ENCODE measurements around the gene DERA.

DERA gene

GRCh38 chr12:16030744-16031143 lies 119.6 kb downstream of the DERA start:
- Histone ChIP-seq H3K4me3 (ENCODE audit: insufficient read depth, low read length, poor library complexity, severe bottlenecking) (no peak overlapping the region), H4K20me1 (ENCODE audit: low read depth, low read length) (no peaks in the 10 kb centered on the region), H3K9me3 (ENCODE audit: insufficient read depth, low read length) (no peaks in the 10 kb centered on the region), H3K9me2 (replicated peaks; ENCODE audit: insufficient read depth, low read length) (no peaks in the 10 kb centered on the region), H3K36me3 (ENCODE audit: low read length) (no peaks in the 10 kb centered on the region; the same call in 1 of the 2 replicates), H3F3A (ENCODE audit: insufficient read depth) (no peaks in the 10 kb centered on the region), H3K27ac (ENCODE audit: low read depth, low read length) (no peak overlapping the region), H3K79me2 (ENCODE audit: insufficient read depth, low read length) (no peaks in the 10 kb centered on the region), H2AFZ (ENCODE audit: low read depth, low read length, severe bottlenecking) (no peak overlapping the region), H3K4me2 (ENCODE audit: low read depth, low read length, poor library complexity, severe bottlenecking) (no peak overlapping the region), H3K9ac (ENCODE audit: low read length) (no peak overlapping the region), H3K27me3 (ENCODE audit: low read length) (no peaks in the 10 kb centered on the region)
- TF ChIP-seq CTCF (IDR thresholded peaks at IDR 0.05; ENCODE audit: insufficient read depth, low read length, poor library complexity, severe bottlenecking) (no peak), EZH2phosphoT487 (conservative IDR thresholded peaks at IDR 0.05; ENCODE audit: low read length) (no peak)

- no peaks in the 10 kb centered on the region for H3K27me3 ChIP-seq (ENCODE audit: low read length)
- H3F3A ChIP-seq (ENCODE audit: insufficient read depth): no peaks in the 10 kb centered on the region
- H2AFZ ChIP-seq (ENCODE audit: low read depth, low read length, severe bottlenecking): no peak overlapping the region
- TF ChIP-seq EZH2phosphoT487 (conservative IDR thresholded peaks at IDR 0.05; ENCODE audit: low read length) (no peak), CTCF (IDR thresholded peaks at IDR 0.05; ENCODE audit: insufficient read depth, low read length, poor library complexity, severe bottlenecking) (no peak)
- H3K36me3 ChIP-seq (ENCODE audit: low read length): no peaks in the 10 kb centered on the region; the same call in 1 of the 2 replicates
- H4K20me1 ChIP-seq (ENCODE audit: low read depth, low read length): no peaks in the 10 kb centered on the region
- H3K79me2 ChIP-seq (ENCODE audit: insufficient read depth, low read length): no peaks in the 10 kb centered on the region
- H3K4me2 ChIP-seq (ENCODE audit: low read depth, low read length, poor library complexity, severe bottlenecking): no peak overlapping the region
- no peak overlapping the region for H3K9ac ChIP-seq (ENCODE audit: low read length)
- no peak overlapping the region for H3K27ac ChIP-seq (ENCODE audit: low read depth, low read length)
- H3K4me3 ChIP-seq (ENCODE audit: insufficient read depth, low read length, poor library complexity, severe bottlenecking): no peak overlapping the region
- no peaks in the 10 kb centered on the region for H3K9me3 ChIP-seq (ENCODE audit: insufficient read depth, low read length)
- no peaks in the 10 kb centered on the region for H3K9me2 ChIP-seq (replicated peaks; ENCODE audit: insufficient read depth, low read length)
Measured at GRCh38 chr12:16034136-16034817, 123.1 kb downstream of the DERA start.

DNA sequence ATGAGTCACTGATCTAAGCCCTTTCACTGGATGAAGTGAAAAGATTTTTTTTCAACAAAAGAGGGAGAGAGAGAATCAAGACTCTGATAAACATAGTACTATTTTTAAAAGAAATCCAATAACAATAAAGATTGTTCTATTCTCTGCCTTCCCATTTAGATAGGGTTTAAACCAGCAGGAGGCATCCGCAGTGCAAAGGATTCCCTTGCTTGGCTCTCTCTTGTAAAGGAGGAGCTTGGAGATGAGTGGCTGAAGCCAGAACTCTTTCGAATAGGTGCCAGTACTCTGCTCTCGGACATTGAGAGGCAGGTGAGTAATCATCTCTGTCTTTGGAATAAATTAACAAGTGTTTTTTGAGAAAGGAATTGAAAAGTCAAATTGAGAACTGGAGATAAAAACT lies 124.9 kb downstream of the DERA start:
- H3K36me3 ChIP-seq (ENCODE audit: low read length): no peaks in the 10 kb centered on the region; the same call in 1 of the 2 replicates
- H3F3A ChIP-seq (ENCODE audit: insufficient read depth): no peaks in the 10 kb centered on the region
- no peaks in the 10 kb centered on the region for H3K27me3 ChIP-seq (ENCODE audit: low read length)
- H3K9me2 ChIP-seq (replicated peaks; ENCODE audit: insufficient read depth, low read length): no peaks in the 10 kb centered on the region
- TF ChIP-seq EZH2phosphoT487 (conservative IDR thresholded peaks at IDR 0.05; ENCODE audit: low read length) (no peak), CTCF (IDR thresholded peaks at IDR 0.05; ENCODE audit: insufficient read depth, low read length, poor library complexity, severe bottlenecking) (no peak)
- no peak overlapping the region for H3K4me2 ChIP-seq (ENCODE audit: low read depth, low read length, poor library complexity, severe bottlenecking)
- H3K9ac ChIP-seq (ENCODE audit: low read length): no peak overlapping the region
- H3K79me2 ChIP-seq (ENCODE audit: insufficient read depth, low read length): no peaks in the 10 kb centered on the region
- H3K4me3 ChIP-seq (ENCODE audit: insufficient read depth, low read length, poor library complexity, severe bottlenecking): no peak overlapping the region
- H3K27ac ChIP-seq (ENCODE audit: low read depth, low read length): no peak overlapping the region
- H3K9me3 ChIP-seq (ENCODE audit: insufficient read depth, low read length): no peaks in the 10 kb centered on the region
- no peak overlapping the region for H2AFZ ChIP-seq (ENCODE audit: low read depth, low read length, severe bottlenecking)
- H4K20me1 ChIP-seq (ENCODE audit: low read depth, low read length): no peaks in the 10 kb centered on the region

All from SU-DHL-6 (cell line).